GM23338 (cell line): Measurements from ENCODE around the gene GLOD5.

ENCODE experiments used
- CTCF ChIP-seq, 2 experiments: fragments of 200-600 bp in 1 of 2; sonication (generic) in 1 of 2; conservative IDR thresholded peaks; 2 replicates each; pipeline versions ENCODE4 v1.5.1 to v1.6.1; 2016 to 2017; ENCODE audit warnings: antibody characterized with exemption in 2 of 2, low read depth in 2 of 2, mild to moderate bottlenecking in 2 of 2, moderate library complexity in 1 of 2
- EZH2 ChIP-seq: fragments of 200-600 bp; sonication (generic); IDR thresholded peaks from one replicate; pipeline ENCODE4 v1.8.0; 2017; ENCODE audit warnings: antibody characterized with exemption, mild to moderate bottlenecking, low read depth; ENCODE audit not compliant: unreplicated experiment
- POLR2AphosphoS5 ChIP-seq: IDR thresholded peaks from 2 replicates; pipeline ENCODE4 v1.6.1; 2016; ENCODE audit warnings: antibody characterized with exemption, low read depth

DNA sequence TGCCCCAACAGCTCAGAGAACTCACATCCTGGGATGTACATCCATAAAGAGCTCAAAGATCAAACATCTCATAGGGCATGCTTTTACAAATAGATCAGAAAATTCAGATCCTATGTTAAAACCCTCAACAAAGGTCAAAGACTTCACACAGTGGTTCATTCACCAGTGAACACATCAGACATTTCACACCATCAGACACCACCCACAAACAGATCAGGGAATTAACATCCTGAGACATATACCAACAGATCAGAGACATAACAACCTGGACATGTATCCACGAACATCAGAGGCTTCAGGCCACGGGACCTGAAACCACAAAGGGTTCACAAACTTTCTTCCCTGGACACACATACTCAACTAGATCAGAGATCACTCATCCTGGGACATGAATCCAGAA, 41.6 kb upstream of the GLOD5 start:
- TF ChIP-seq EZH2, result no peak
- TF ChIP-seq CTCF (conservative IDR thresholded peaks at IDR 0.05; ENCODE audit: low read depth in 2 of 2), result no peak
- TF ChIP-seq POLR2AphosphoS5, result no peak
